Choroid plexus epithelial cell (primary cell): ENCODE results near the gene HSPA1A.
"Not testable (repeated sequence)": the region's sequence is repeated elsewhere in the genome, so short reads cannot be mapped to it uniquely, and the experiment has no call there.

Experiments used
- DNase-seq: peaks from one replicate; pipeline ENCODE4 v3.0.0-alpha.2; 2010; ENCODE audit warnings: low read depth
- H3K4me3 ChIP-seq: 2 replicates; pipeline ENCODE4 v1.5.1; 2011; ENCODE audit warnings: low read depth, mild to moderate bottlenecking, control low read depth, low read length, moderate library complexity
- TF ChIP-seq, protein P1 (sequence below): conservative IDR thresholded peaks from 2 replicates; pipeline ENCODE4 v1.5.1; 2011; ENCODE audit warnings: low read depth, mild to moderate bottlenecking, control low read depth, inconsistent platforms, low read length, moderate library complexity

Gene HSPA1A

DNA sequence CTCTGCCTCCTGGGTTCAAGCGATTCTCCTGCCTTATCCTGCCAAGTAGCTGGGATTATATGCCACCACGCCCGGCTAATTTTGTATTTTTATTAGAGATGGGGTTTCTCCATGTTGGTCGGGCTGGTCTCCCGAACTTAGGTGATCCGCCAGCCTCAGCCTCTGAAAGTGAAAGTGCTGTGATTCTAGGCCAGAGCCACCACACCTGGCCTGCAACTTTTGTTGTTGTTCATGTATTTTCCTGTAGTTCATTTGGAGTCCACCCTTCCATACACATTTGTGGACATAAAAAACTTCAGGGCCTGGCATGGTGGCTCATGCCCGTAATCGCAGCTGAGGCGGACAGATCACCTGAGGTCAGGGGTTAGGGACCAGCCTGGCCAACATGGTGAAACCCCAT is 26.7 kb downstream of the HSPA1A start:
- H3K4me3 ChIP-seq: no peak overlapping the region
- TF ChIP-seq, protein P1, sequence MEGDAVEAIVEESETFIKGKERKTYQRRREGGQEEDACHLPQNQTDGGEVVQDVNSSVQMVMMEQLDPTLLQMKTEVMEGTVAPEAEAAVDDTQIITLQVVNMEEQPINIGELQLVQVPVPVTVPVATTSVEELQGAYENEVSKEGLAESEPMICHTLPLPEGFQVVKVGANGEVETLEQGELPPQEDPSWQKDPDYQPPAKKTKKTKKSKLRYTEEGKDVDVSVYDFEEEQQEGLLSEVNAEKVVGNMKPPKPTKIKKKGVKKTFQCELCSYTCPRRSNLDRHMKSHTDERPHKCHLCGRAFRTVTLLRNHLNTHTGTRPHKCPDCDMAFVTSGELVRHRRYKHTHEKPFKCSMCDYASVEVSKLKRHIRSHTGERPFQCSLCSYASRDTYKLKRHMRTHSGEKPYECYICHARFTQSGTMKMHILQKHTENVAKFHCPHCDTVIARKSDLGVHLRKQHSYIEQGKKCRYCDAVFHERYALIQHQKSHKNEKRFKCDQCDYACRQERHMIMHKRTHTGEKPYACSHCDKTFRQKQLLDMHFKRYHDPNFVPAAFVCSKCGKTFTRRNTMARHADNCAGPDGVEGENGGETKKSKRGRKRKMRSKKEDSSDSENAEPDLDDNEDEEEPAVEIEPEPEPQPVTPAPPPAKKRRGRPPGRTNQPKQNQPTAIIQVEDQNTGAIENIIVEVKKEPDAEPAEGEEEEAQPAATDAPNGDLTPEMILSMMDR: no peak
- DNase-seq: no peak

DNA sequence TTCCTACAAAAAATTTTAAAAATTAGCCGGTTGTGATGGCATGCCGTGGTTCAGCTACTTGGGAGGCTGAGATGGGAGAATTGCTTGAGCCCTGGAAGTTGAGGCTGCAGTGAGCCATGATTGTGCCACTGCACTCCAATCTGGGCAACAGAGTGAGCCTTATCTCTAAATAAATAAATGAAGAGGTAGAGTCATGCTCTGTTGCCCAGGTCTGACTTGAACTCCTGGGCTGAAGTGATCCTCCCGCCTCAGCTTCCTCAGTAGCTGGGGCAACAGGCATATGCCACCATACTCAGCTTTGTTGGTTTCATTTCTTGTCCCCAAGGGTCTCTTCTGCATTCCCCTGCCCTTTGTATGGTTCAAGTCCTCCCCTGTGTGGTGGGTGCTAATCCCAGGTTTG is 29.2 kb downstream of the HSPA1A start:
- TF ChIP-seq, protein P1: no peak
- H3K4me3 ChIP-seq: no peak overlapping the region
- no peak for DNase-seq

DNA sequence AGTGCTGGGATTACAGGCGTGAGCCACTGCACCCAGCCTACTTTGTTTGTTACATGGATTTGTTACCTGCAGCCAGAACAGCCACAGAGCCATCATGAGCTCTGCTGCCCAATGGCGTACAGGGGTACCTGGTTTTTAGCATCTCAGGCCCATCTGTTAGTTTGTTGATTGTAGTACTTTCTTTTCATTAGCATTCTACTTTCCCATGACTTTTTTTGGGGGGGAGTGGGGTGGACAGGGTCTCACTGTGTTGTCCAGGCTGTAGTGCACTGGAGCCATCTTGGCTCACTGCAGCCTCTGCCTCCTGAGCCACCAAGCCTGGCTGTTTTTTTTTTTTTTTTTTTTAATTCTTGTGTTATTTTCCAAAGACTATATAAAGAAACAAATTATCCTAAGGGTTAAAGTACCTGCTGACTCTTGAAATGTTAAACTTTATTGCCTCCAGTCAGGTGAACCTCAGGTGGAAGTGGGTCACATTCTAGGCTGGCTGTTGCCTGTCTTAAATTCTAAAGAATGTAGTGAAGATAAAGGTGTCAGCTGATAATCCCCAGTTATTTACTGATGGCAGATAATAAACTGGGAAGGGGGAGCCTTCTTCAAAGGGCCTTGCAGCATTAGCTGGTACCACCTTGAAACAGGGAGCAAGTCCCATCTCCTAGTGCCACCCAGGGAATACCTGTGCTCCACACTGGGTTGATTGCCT is 32.1 kb downstream of the HSPA1A start:
- TF ChIP-seq, protein P1: no peak
- no peak overlapping the region for H3K4me3 ChIP-seq
- no peak for DNase-seq

DNA sequence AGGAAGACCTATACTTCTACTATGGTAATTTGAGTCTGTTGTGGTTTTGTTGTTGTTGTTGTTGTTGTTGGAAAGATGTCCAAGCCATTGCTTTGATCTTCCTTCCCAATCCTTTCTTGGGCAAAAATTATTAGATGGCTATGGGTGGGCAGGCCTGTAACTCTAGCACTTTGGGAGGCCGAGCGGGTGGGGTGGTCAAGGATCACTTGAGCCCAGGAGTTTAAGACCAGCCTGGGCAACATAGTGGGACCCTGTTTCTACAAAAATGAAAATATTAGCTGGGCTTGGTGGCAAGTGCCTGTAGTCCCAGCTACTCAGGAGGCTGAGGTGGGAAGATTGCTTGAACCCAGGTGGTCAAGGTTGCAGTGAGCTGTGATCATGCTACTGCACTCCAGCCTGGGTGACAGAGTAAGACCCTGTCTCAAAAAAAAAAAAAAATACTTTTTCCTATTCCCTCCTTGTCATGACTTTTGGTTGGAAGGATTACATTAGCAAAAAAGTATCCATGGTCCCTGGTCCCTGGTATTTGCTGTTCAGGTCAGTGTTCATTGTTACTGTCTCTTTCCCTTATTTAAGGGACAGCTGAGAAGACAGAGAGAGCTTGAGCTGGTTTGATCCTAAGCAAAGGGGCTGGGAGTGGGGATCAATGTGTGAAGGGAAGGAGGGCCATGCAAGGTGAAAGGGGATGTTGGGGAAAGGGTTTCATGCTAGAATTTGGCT is 35.6 kb downstream of the HSPA1A start:
- TF ChIP-seq, protein P1: no peak
- DNase-seq: no peak
- no peak overlapping the region for H3K4me3 ChIP-seq

DNA sequence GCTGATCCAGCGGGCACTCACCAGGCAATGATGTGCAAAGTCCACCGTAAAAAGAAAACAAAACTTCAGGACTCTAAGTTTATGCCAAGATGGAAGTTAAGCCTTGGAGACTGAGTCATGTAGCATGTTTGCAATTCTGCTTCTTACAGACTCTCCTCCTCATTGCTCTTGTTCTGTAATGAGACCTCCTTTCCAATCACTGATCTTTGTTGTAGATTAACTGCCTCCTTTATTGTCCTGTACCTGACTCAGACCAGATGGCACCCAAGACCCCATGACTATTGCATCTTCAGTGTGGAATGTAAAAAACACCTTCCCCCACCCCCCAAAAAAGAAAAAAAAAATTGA is 36.1 kb downstream of the HSPA1A start:
- DNase-seq: no peak
- TF ChIP-seq, protein P1: no peak
- H3K4me3 ChIP-seq: no peak overlapping the region

DNA sequence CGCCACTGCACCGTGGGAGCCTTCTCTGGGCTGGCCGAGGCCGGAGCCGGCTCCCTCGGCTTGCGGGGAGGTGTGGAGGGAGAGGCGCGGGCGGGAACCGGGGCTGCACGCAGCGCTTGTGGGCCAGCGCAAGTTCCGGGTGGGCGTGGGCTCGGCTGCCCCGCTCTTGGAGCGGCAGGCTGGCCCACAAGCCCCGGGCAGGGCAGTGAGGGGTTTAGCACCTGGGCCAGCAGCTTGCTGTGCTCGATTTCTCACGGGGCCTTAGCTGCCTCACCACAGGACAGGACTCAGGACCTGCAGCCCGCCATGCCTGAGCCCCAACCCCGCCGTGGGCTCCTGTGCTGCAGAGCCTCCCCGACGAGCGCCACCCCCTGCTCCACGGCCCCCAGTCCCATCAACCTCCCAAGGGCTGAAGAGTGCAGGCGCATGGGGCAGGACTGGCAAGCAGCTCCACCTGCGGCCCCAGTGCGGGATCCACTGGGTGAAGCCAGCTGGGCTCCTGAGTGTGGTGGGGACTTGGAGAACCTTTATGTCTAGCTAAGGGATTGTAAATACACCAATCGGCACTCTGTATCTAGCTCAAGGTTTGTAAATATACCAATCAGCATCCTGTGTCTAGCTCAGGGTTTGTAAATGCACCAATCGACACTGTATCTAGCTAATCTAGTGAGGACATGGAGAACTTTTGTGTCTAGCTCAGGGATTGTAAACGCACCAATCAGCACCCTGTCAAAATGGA is 36.8 kb downstream of the HSPA1A start:
- not testable (repeated sequence) for DNase-seq, H3K4me3 ChIP-seq

DNA sequence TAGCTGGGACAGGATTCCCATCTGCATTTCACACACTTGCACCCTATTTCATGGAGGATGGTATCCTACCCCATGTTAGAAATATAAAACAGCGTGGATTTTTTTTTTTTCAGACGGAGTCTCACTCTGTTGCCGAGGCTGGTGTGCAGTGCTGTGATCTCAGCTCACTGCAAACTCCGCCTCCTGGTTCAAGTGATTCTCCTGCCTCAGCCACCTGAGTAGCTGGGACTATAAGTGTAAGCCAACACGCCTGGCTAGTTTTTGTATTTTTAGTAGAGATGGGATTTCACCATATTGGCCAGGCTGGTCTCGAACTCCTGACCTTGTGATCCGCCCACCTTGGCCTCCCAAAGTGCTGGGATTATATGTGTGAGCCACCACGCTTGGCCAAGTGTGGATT is 42.4 kb downstream of the HSPA1A start:
- not testable (repeated sequence) for H3K4me3 ChIP-seq, DNase-seq

DNA sequence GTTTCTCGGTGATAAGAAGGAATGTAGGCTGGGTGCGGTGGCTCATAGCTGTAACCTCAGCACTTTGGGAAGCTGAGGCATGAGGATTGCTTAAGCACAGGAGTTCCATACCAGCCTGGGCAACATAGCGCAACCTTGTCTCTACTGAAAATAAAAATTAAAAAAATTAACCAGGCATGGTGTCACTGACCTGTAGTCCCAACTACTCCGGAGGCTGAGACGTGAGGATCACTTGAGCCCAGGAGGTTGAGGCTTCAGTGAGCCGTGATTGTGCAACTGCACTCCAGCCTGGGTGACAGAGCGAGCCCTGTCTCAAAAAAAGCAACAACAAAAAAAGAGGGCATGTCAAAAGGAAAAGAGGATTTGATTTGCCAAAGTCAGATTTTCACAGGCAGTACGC is 43.4 kb downstream of the HSPA1A start:
- DNase-seq: no peak

More for the DNA sequence above, 43.4 kb downstream of the HSPA1A start:
- no peak overlapping the region for H3K4me3 ChIP-seq
- TF ChIP-seq, protein P1: no peak
